NCI-H446 treated with DMSO at 0.1 percent for 48 hours (cell line): Measurements from ENCODE around the gene CRADD.
A peak's percentile ranks its signal among the peaks of the same experiment; 100 is the strongest.

Source experiments
- DNase-seq: peaks from one replicate; lab custom pipeline; 2025; lab: John Stamatoyannopoulos, UW

CRADD gene

DNA sequence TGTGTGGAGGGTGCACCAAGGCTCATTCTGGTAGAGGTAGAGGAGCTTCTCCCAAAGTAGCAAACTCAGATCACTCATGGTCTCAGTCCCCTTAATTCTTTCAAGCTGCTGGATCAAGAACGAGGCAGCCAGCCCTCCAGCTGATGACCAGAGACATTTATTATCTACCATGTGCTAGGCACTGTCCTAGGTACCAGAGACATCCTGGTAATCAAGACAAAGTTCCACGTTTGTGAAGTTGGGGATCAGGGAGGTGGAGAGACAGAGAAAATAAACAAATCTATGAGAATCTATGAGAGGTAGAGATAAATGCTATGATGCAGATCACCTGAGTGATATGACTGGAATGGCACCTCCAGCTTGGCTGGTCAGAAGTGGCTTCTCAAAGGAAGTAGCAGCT is 130.2 kb downstream of the CRADD start:
- no peak for DNase-seq

DNA sequence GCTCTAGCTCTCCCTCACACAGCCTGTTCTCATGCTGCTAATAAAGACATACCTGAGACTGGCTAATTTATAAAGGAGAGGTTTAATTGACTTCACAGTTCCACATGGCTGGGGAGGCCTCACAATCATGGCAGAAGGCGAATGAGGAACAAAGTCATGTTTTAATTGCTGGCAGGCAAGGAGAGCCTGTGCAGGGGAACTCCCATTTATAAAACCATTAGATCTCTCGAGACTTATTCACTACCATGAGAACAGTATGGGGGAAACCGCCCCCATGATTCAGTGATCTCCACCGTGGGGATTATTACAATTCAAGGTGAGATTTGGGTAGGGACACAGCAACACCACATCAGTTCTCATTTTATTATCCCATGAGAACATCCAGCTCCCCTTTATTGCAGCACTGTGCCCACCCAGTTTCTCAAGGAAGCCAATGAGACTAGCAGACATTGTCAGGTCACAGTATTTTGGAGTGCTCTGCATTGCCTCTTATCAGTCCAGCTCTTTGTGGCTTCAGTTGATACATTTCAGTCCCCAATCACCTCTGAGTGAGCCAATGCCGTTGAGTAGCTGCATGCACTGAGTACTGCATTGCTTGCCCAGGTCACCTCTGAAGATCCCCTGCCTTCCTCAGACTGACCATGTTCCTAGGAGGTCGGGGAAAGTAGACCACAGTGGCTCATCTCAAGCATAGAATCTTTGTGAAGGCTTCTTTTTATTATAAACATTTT is 131.2 kb downstream of the CRADD start:
- DNase-seq: no peak

DNA sequence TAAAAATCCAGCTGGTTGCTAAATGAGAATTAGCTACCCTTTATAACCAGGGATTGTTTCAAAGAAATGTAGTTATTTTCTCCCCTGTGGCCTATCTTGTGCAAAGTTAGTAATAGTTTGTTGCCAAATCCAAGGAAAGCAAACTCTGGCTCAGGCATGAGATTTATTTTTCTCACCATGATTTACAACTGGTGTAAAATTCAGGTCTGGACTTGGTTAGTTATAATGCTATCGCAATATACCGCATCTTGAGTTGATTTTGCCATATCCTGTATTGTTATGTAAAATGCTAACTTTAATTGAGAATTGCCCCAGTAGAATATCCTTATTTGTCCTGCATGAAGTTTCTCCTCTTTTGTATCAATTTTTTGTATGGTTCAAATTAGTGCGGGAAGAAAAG is 135.5 kb downstream of the CRADD start:
- DNase-seq: no peak

DNA sequence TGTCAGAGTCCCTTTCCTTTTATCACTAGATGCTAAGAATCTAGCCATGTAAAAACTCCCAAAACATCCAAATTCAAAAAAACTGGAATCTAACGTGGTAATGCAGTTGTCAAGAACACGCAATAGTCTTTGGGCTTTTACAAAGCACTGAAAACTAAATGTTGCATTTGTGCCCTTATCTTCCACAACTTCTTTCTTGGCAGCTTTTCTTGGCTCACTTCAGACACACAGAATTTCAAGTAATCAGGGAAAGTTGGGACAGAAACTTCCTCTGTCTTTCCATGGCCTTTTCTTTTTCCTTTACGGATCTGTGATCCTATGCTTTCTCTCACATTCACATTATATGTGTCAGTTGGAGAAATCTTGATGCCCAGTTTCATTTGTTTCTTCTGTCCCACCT is 136.0 kb downstream of the CRADD start:
- no peak for DNase-seq

GRCh38 chr12:93813972-93814821 is 137.0 kb downstream of the CRADD start:
- DNase-seq: peak; percentile 87

GRCh38 chr12:93818488-93819049 is 141.4 kb downstream of the CRADD start:
- no peak for DNase-seq

DNA sequence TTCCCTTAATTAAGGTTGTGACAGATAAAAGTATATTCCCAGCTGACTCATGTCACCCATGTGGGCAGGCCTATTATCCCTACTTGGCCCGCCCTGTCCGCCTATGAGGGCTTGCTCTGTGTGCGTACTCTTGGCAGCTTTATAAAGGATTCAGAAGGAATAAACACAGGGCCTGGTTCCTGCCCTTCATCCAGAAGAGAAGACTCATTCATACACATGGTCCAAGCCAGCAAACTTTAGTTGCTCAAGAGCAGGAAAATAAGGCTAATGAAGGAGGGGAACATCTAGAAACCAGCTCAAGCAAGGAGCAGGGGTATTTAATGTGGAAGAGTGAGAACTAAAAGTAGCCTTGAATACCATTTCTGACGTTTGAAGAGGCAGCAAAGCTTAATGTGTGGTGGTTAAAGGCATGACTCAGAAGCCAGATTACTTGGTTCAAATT is 141.9 kb downstream of the CRADD start:
- peak; percentile 61 for DNase-seq

DNA sequence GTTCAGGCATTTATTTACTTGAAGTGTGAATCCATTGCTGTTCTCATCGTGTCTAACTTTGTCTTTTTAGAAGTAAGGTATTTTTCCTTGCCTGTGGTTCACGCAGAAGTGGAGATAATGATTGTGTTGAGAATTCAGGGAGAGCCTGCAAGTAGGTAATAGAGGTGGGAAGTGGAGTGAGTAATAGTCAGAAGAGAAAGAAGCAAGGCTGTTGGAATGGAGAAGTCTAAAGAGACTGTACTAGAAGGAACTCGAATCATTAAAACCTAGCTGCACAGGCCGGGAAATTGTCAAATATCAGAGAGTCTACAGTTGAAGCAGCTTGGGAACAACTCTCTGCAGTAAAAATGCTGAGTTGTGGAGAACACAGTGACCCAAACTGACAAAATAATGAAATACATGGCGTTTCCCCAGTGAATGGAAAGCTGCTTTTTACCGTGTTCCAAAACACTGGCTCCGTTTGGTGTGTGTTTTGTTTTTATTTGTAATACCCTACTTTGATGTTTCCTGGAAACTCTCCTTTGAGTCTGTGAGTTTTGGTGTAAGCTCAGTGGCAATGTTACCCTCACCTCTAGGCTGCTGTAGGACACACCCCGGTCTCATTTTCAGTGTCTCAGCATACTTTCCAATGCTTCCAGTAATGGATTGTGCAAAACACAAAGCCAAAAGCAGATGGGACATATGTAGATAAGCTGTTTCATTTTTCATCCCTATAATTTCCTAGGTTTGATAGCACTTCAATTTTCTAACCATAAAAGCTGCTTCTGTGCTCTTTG is 146.6 kb downstream of the CRADD start:
- DNase-seq: peak; percentile 23

DNA sequence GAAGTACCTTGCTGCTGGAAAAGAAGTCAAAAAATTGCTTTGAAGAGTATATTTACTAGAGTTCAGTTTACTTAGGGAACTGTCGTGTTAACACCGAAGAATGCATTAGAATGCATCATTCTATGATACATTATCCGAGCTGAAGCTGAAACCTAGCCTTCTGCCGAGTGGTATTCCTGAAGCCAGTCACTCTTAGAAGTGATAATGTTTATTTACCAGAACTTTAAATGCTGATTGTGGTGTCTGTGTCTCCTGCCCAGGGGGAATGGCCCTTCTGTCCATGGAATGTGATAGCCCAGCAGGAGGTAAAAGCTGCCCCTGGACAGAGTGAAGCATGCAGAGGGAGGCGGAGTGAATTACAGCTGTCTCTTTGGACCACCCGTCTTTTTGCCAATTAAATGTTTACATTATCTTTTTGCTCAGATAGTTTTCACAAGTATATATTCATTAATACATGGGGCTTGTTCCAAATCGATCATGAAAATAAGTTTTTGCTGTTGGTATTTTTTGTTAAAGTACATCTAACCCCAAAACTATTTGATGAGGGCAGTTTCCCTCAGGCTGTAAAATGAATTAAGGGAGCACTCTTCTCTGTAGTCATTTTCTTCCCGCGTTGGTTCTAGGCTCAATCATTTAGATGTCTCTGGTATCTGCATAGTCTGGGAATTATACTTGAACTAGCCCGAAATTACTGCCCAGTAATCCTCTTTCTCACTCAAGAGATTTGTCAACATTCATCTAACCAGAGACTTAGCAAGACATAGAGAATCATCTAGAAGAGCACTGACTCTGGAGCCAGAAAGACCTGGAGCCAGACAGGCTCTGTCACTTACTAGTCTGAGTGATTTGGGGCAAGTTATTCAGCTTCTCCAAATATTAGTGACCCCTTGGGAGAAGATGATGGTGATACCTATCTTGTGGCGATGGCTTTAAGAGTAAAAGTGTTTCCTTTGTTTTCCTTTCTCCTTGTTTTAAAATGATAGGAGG is 147.6 kb downstream of the CRADD start:
- peak; percentile 73 for DNase-seq

DNA sequence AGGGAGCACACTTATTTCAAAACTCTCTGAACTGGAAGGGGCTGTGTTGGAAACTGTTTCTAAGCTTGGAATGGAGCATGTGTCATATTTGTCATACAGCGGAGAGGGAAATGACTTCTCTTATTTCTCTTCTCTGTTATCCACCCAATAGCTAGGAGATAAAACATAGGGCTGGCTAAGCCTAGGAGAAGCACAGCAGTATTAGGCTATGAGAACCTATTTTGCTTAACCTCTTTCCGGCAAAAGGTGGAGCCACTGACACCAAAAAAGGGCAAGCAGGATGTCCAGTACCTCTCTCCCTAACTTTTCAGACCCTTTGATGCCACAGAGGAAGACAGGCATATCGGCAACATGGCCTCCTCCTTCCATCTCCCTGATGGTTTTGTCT is 148.3 kb downstream of the CRADD start:
- peak; percentile 69 for DNase-seq

GRCh38 chr12:93825931-93826555 is 148.9 kb downstream of the CRADD start:
- DNase-seq: peak; percentile 89

DNA sequence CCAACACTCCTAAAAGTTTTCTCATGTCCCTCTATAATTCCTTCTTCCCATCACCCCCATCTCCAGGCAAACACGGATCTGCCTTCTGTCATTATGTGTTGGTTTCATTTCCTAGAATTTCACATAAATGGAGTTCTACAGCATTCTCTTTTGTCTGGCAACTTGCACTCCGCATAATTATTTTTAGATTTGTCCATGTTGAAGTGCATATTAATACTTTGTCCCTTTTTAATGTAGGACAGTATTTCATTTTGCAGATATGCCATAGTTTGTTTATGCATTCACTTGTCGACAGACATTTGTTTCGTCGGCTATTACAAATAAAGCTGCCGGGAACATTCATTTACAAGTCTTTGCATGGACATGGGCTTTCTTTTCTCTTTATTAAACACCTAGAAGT is 150.0 kb downstream of the CRADD start:
- DNase-seq: no peak

GRCh38 chr12:93827669-93828068 is 150.5 kb downstream of the CRADD start:
- DNase-seq: no peak

DNA sequence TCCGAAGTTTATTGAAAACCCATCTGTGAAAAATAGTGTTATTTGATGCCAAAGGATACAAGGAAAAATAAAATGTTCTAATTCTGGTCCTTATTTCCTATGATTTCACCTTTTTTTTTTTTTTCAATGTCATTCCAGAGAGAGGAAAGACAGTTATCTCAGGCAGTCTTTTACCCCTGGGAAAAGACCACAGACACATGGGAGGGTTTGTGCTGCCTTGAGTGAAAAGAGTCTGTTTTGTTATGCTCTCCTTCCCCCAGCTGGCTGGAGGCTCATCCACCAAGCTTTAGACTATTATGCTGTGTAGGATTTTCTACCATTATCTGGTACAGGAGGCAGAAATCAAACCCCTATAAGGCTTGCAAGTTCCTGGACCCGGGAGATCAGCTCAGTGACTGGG is 151.8 kb downstream of the CRADD start:
- DNase-seq: peak; percentile 29

GRCh38 chr12:93831374-93831773 is 154.2 kb downstream of the CRADD start:
- DNase-seq: no peak

GRCh38 chr12:93832131-93832530 is 155.0 kb downstream of the CRADD start:
- DNase-seq: no peak

DNA sequence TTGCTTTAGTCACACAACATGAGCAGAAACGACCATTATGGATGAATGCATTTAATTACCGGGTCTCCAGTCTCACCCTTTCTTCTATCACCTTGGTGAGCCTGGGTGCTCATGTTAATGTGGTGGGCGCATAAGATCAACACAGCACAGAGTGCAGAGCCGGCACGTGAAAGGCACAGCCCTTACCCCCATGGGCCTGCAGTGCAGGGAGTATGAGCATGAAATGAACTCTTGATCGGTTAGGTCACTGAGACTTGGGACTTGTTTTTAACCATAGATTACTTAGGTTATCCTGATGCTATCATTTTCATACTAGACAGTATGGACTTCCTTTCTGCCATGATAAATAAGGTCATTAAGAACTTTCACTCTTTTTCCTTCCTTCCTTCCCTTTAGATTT is 156.8 kb downstream of the CRADD start:
- DNase-seq: no peak

- no peak for DNase-seq
These were observed 159.6 kb downstream of the CRADD start for GRCh38 chr12:93836620-93837260.

- DNase-seq: no peak
These were observed 161.0 kb downstream of the CRADD start for GRCh38 chr12:93838193-93838592.

DNA sequence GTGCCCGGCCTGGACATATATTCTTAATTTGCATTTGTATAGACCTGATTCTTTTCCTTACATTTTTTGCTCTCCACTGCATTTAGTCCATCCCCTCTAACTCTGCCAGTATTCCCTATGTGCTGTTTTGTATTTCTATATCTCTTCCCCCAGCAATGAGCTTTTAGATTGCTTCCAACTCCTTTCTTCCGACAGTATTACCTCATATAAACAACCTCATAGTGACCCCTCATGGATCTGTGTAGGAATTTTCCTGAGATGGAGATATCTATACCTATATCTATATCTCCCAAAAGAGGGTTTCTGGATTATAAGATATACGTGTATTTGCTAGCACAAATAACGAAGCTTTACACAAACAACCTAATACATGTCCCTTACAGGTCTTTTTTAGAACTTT is 161.9 kb downstream of the CRADD start:
- DNase-seq: no peak
